ENCODE results near the gene ANKRD7. TPM values are rescaled to one million over a fixed set of nuclear protein-coding genes. Genes with fewer than 3 reads are reported as not detected.
A peak's percentile ranks its signal among the peaks of the same experiment; 100 is the strongest.

Gene ANKRD7
- 1 to 10 TPM in 1 of 2 donors, under 1 TPM in 1; 0.79 to 1.1 TPM for total RNA-seq

DNA sequence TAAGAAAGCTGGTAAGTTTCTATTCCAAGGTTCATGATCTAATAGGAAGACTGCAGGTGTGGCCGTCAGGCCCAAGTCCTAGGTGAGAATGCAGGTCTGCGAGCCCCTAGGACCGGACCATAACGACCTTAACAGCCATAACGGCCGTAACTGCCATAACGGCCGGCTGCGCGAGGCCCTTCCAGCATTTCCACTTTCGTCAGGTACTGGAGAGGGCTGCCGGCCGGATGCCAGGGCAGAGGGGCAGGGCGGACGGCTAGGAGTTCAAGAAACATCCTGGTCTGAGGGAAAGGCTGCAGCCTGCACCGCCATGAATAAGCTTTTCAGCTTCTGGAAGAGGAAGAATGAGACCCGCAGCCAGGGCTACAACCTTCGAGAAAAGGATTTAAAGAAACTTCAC is at the start of gene ANKRD7:
ANKRD7 (plus strand) TSS at position 184 of the 400 bp plus-strand sequence; CDS start at position 311, 127 bp downstream.
- no peaks in the 10 kb centered on the region for H3K4me1 ChIP-seq
- DNase-seq (ENCODE audit: low spot score): no peak

GRCh38 chr7:118175740-118176139 is 48.8 kb upstream of the ANKRD7 start:
- TF ChIP-seq CTCF (IDR thresholded peaks at IDR 0.05): no peak
- H3K4me1 ChIP-seq: no peaks in the 10 kb centered on the region
- H3K36me3 ChIP-seq: no peaks in the 10 kb centered on the region
- no peak overlapping the region for H3K4me3 ChIP-seq
- no peak for DNase-seq (ENCODE audit: low spot score)
- no peaks in the 10 kb centered on the region for H3K27me3 ChIP-seq
- no peak overlapping the region for H3K27ac ChIP-seq
- no peaks in the 10 kb centered on the region for H3K9me3 ChIP-seq

More for the DNA sequence above, at the start of gene ANKRD7:
- Histone ChIP-seq H3K27me3 (no peaks in the 10 kb centered on the region), H3K9me3 (no peaks in the 10 kb centered on the region), H3K4me3 (no peak within 1 kb of the TSS), H3K36me3 (no peaks in the 10 kb centered on the region), H3K27ac (no peak within 1 kb of the TSS)
- TF ChIP-seq CTCF (IDR thresholded peaks at IDR 0.05): no peak

- no peak for TF ChIP-seq CTCF (IDR thresholded peaks at IDR 0.05)
- Histone ChIP-seq H3K27ac (no peak overlapping the region), H3K36me3 (no peaks in the 10 kb centered on the region), H3K9me3 (no peaks in the 10 kb centered on the region), H3K4me3 (no peak overlapping the region), H3K27me3 (no peaks in the 10 kb centered on the region), H3K4me1 (peaks cover 0 to 8% of the 10 kb centered on the region in 2 donors)
- no peak for DNase-seq (ENCODE audit: low spot score)
Observed at GRCh38 chr7:118179191-118179590, 45.3 kb upstream of the ANKRD7 start.

DNA sequence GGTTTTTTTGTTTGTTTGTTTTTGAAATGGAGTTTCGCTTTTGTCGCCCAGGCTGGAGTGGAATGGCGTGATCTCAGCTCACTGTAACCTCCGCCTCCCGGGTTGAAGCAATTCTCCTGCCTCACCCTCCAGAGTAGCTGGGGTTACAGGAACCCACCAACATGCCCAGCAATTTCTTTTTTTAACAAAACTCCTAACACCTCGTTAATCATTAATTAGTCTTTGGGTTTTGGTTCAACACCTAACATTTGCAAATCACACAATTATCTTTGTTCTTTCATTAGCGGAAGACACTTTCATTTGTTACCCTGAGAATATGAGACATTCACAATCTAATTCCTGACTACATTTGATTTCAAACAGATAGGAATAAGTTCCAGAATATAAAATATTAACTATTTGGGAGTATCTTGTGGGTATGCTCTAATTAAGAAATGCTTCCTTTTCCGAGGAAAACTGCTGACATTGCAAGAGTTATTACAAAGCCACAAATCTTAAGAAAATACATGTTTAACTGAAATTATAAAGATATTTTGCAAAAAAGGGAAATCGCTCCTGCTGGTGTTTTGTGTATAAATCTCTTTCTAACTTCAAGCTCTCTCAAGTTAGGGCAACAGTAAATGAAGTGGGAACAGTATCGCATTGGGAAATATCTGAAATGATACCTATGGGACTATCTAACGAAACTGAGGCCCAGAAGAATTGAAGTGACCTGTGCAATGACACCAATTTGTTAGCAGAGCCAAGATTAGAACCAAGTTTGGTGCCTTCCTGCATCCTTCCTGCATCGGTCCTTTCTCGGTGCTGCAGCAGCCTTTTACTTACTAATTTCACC is 41.7 kb upstream of the ANKRD7 start:
- DNase-seq (ENCODE audit: low spot score): no peak
- no peak for TF ChIP-seq CTCF (IDR thresholded peaks at IDR 0.05)
- Histone ChIP-seq H3K4me3 (peak overlapping the region; percentile 71 to 82), H3K27ac (peak overlapping the region; percentile 87 to 91), H3K4me1 (peaks cover 0 to 25% of the 10 kb centered on the region in 2 donors), H3K9me3 (no peaks in the 10 kb centered on the region), H3K27me3 (no peaks in the 10 kb centered on the region), H3K36me3 (peaks cover 6% of the 10 kb centered on the region)

DNA sequence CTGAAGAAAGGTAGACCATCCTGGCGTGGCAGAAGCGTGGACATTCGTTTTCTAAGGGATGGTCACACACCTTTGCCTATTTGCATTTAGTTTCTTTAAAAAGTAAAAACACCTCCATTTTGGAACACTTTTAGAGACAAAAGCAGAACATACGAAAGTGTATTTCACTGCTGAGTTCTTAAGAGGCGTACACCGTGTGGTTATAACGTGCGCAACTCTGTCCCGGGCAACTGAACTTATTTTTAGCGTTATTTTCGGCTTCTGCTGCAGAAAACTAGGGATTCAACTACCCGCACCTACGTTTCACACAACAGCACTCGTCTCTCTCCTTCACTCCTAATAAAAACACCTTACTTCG is 41.1 kb upstream of the ANKRD7 start:
- Histone ChIP-seq H3K9me3 (no peaks in the 10 kb centered on the region), H3K27ac (peak overlapping the region; percentile 87 to 91), H3K4me3 (peak overlapping the region; percentile 71 to 82), H3K27me3 (no peaks in the 10 kb centered on the region), H3K4me1 (peaks cover 0 to 25% of the 10 kb centered on the region in 2 donors), H3K36me3 (peaks cover 12% of the 10 kb centered on the region)
- no peak for DNase-seq (ENCODE audit: low spot score)
- no peak for TF ChIP-seq CTCF (IDR thresholded peaks at IDR 0.05)

Measured in right atrium auricular region (tissue), 2 donors.